GM23338 (cell line): ENCODE measurements around the gene SLC2A4RG. TPM values are rescaled to one million over a fixed set of nuclear protein-coding genes. Genes with fewer than 3 reads are reported as not detected.
A peak's percentile ranks its signal among the peaks of the same experiment; 100 is the strongest.

Experiments used
- ATAC-seq: fragments of 200-7000 bp; cut with Tn5 transposase; 3 replicates; pipeline ENCODE4 v1.9.1; 2020
- DNase-seq: peaks from one replicate; pipeline ENCODE4 v3.0.0-alpha.2; 2015; ENCODE audit warnings: low spot score
- H2AFZ ChIP-seq: fragments of 200-600 bp; sonication (generic); 2 replicates; pipeline ENCODE4 v1.8.0; 2016; ENCODE audit warnings: antibody characterized with exemption, mild to moderate bottlenecking, moderate library complexity
- H3F3A ChIP-seq: fragments of 200-600 bp; sonication (generic); replicated peaks from 2 replicates; pipeline ENCODE4 v1.8.0; 2017; ENCODE audit warnings: antibody characterized with exemption, mixed run types, low read depth
- H3K27ac ChIP-seq: fragments of 200-600 bp; sonication (generic); 2 replicates; pipeline ENCODE4 v1.6.1; 2016; ENCODE audit warnings: low read depth
- H3K27me3 ChIP-seq: fragments of 200-600 bp; sonication (generic); 2 replicates; pipeline ENCODE4 v1.8.0; 2016; ENCODE audit warnings: mild to moderate bottlenecking, mixed run types, moderate library complexity; ENCODE audit not compliant: insufficient read depth
- H3K36me3 ChIP-seq: fragments of 200-600 bp; sonication (generic); 2 replicates; pipeline ENCODE4 v1.8.0; 2016; ENCODE audit warnings: mild to moderate bottlenecking; ENCODE audit not compliant: insufficient read depth
- H3K4me1 ChIP-seq: fragments of 200-600 bp; sonication (generic); 2 replicates; pipeline ENCODE4 v1.8.0; 2016; ENCODE audit warnings: mild to moderate bottlenecking, moderate library complexity; ENCODE audit not compliant: insufficient read depth
- H3K4me2 ChIP-seq: fragments of 200-600 bp; sonication (generic); 2 replicates; pipeline ENCODE4 v1.7.1; 2017; ENCODE audit warnings: mixed run types
- H3K4me3 ChIP-seq: fragments of 200-600 bp; sonication (generic); 2 replicates; pipeline ENCODE4 v1.6.1; 2016; ENCODE audit warnings: mixed run types
- H3K79me2 ChIP-seq: fragments of 200-600 bp; sonication (generic); replicated peaks from 2 replicates; pipeline ENCODE4 v1.8.0; 2017; ENCODE audit warnings: mild to moderate bottlenecking; ENCODE audit not compliant: insufficient read depth
- H3K9me2 ChIP-seq: fragments of 200-600 bp; sonication (generic); 2 replicates; pipeline ENCODE4 v1.8.0; 2017; ENCODE audit not compliant: insufficient read depth
- H4K20me1 ChIP-seq: fragments of 200-600 bp; sonication (generic); replicated peaks from 2 replicates; pipeline ENCODE4 v1.8.0; 2017; ENCODE audit warnings: mild to moderate bottlenecking; ENCODE audit not compliant: insufficient read depth
- H3K27ac Mint-ChIP-seq: 2 replicates; pipeline ENCODE4 v1.8.0; 2020; ENCODE audit warnings: inconsistent platforms, mild to moderate bottlenecking, moderate library complexity, mixed read lengths
- H3K27me3 Mint-ChIP-seq: 3 replicates; pipeline ENCODE4 v1.8.0; 2022; ENCODE audit warnings: low read depth, mild to moderate bottlenecking, moderate library complexity, mixed read lengths, inconsistent platforms; ENCODE audit not compliant: insufficient read depth, poor library complexity
- H3K36me3 Mint-ChIP-seq: 3 replicates; pipeline ENCODE4 v1.8.0; 2021; ENCODE audit warnings: low read depth, mild to moderate bottlenecking, inconsistent platforms, moderate library complexity, mixed read lengths
- H3K4me1 Mint-ChIP-seq: 3 replicates; pipeline ENCODE4 v1.8.0; 2020; ENCODE audit warnings: mild to moderate bottlenecking, inconsistent platforms, mixed read lengths
- H3K4me3 Mint-ChIP-seq: 3 replicates; pipeline ENCODE4 v1.8.0; 2021; ENCODE audit warnings: moderate library complexity, mild to moderate bottlenecking, inconsistent platforms, mixed read lengths
- H3K9me3 Mint-ChIP-seq: 3 replicates; pipeline ENCODE4 v1.8.0; 2020; ENCODE audit warnings: moderate library complexity, mild to moderate bottlenecking, inconsistent platforms, mixed read lengths
- CTCF ChIP-seq, 2 experiments: fragments of 200-600 bp in 1 of 2; sonication (generic) in 1 of 2; conservative IDR thresholded peaks; 2 replicates each; pipeline versions ENCODE4 v1.5.1 to v1.6.1; 2016 to 2017; ENCODE audit warnings: antibody characterized with exemption in 2 of 2, low read depth in 2 of 2, mild to moderate bottlenecking in 2 of 2, moderate library complexity in 1 of 2
- ETS1 ChIP-seq: IDR thresholded peaks from 2 replicates; pipeline ENCODE4 v1.6.1; 2016; ENCODE audit warnings: antibody characterized with exemption
- EZH2 ChIP-seq: fragments of 200-600 bp; sonication (generic); IDR thresholded peaks from one replicate; pipeline ENCODE4 v1.8.0; 2017; ENCODE audit warnings: antibody characterized with exemption, mild to moderate bottlenecking, low read depth; ENCODE audit not compliant: unreplicated experiment
- EZH2phosphoT487 ChIP-seq: fragments of 200-600 bp; sonication (generic); IDR thresholded peaks from one replicate; pipeline ENCODE4 v1.8.1; 2018; ENCODE audit warnings: antibody characterized with exemption; ENCODE audit not compliant: unreplicated experiment
- POLR2AphosphoS5 ChIP-seq: IDR thresholded peaks from 2 replicates; pipeline ENCODE4 v1.6.1; 2016; ENCODE audit warnings: antibody characterized with exemption, low read depth
- REST ChIP-seq: IDR thresholded peaks from one replicate; pipeline ENCODE4 v1.6.1; 2018; ENCODE audit warnings: antibody characterized with exemption; ENCODE audit not compliant: unreplicated experiment
- STAT1 ChIP-seq: IDR thresholded peaks from one replicate; pipeline ENCODE4 v1.6.1; 2016; ENCODE audit warnings: antibody characterized with exemption; ENCODE audit not compliant: unreplicated experiment
- ZNF114 ChIP-seq: fragments of 250-450 bp; sonication (Bioruptor Pico); IDR thresholded peaks from 2 replicates; pipeline ENCODE4 v1.5.0; 2020; ENCODE audit warnings: mild to moderate bottlenecking, moderate library complexity
- ZNF331 ChIP-seq: fragments of 250-450 bp; sonication (Bioruptor Pico); IDR thresholded peaks from 2 replicates; pipeline ENCODE4 v1.5.0; 2020; ENCODE audit warnings: low read depth, mild to moderate bottlenecking, moderate library complexity
- polyA plus RNA-seq: library from polyadenylated mRNA; unstranded; fragments of >200 nt; fragmentation: Nextera tagmentation; extraction: Ambion mirVana; gene quantifications from 2 replicates; pipeline ENCODE4 v1.2.1, GENCODE V29; 2016
- total RNA-seq: library from RNA; depleted of rRNA; stranded (reverse); fragments of >200 nt; shearing (Covaris generic); gene quantifications from 2 replicates; pipeline ENCODE4 v1.2.3, GENCODE V29; 2014

The SLC2A4RG gene
- total and polyA plus RNA-seq, 2 experiments from 2014 or later: 22.8 to 42.0 TPM

GRCh38 chr20:63751471-63752271, 12.1 kb downstream of the SLC2A4RG start (continued):
- no peak for TF ChIP-seq POLR2AphosphoS5
- TF ChIP-seq REST: no peak

- H3K4me1 ChIP-seq: peaks cover 4% of the 10 kb centered on the region; the same call in 1 of the 2 replicates
- TF ChIP-seq CTCF (conservative IDR thresholded peaks at IDR 0.05; ENCODE audit: low read depth in 2 of 2): peak; percentile 28 to 49
- no peak for TF ChIP-seq STAT1
- no peak overlapping the region for H3K4me3 ChIP-seq
- H2AFZ ChIP-seq: no peak overlapping the region
- H3K4me2 ChIP-seq: peak overlapping the region; percentile 32; the same call in 1 of the 2 replicates
- H3K4me1 Mint-ChIP-seq: peaks cover 13% of the 10 kb centered on the region
- peaks cover 19% of the 10 kb centered on the region for H3F3A ChIP-seq
- no peaks in the 10 kb centered on the region for H3K27me3 ChIP-seq
- H3K79me2 ChIP-seq: no peaks in the 10 kb centered on the region
- DNase-seq (peak; percentile 62), ATAC-seq (peak; percentile 51)
- no peak overlapping the region for H3K27ac ChIP-seq
- H3K27me3 Mint-ChIP-seq: peaks cover 5% of the 10 kb centered on the region
- no peaks in the 10 kb centered on the region for H3K9me2 ChIP-seq
- no peak overlapping the region for H3K4me3 Mint-ChIP-seq
- H3K27ac Mint-ChIP-seq: no peak overlapping the region
- H3K9me3 Mint-ChIP-seq: no peaks in the 10 kb centered on the region
- no peaks in the 10 kb centered on the region; the same call in 2 of the 3 replicates for H3K36me3 Mint-ChIP-seq
- no peaks in the 10 kb centered on the region for H3K36me3 ChIP-seq
- H4K20me1 ChIP-seq: no peaks in the 10 kb centered on the region
These were observed 13.0 kb downstream of the SLC2A4RG start for GRCh38 chr20:63752411-63753101.

GRCh38 chr20:63753381-63753780, 13.8 kb downstream of the SLC2A4RG start:
- Mint-ChIP-seq H3K4me1 (peaks cover 13% of the 10 kb centered on the region), H3K36me3 (peaks cover 2% of the 10 kb centered on the region; the same call in 2 of the 3 replicates), H3K9me3 (no peaks in the 10 kb centered on the region; the same call in 2 of the 3 replicates), H3K4me3 (no peak overlapping the region; the same call in 2 of the 3 replicates), H3K27ac (no peak overlapping the region), H3K27me3 (peaks cover 5% of the 10 kb centered on the region)
- Histone ChIP-seq H3K27ac (no peak overlapping the region), H3K9me2 (no peaks in the 10 kb centered on the region), H3K4me2 (no peak overlapping the region), H3K4me1 (peaks cover 4% of the 10 kb centered on the region; the same call in 1 of the 2 replicates), H3F3A (peaks cover 19% of the 10 kb centered on the region), H3K27me3 (no peaks in the 10 kb centered on the region), H3K79me2 (no peaks in the 10 kb centered on the region), H2AFZ (no peak overlapping the region), H3K36me3 (no peaks in the 10 kb centered on the region), H3K4me3 (no peak overlapping the region), H4K20me1 (no peaks in the 10 kb centered on the region)
- no peak for DNase-seq
- ATAC-seq: no peak
- TF ChIP-seq CTCF (conservative IDR thresholded peaks at IDR 0.05; ENCODE audit: low read depth in 2 of 2): no peak
- no peak for TF ChIP-seq ZNF331
- no peak for TF ChIP-seq ETS1
- no peak for TF ChIP-seq ZNF114
- TF ChIP-seq EZH2phosphoT487: no peak
- no peak for TF ChIP-seq EZH2
